GM21447 (cell line): Measurements from ENCODE around the gene SYT8.

Source experiments
- ATAC-seq: cut with Tn5 transposase; IDR thresholded peaks from one replicate; pipeline ENCODE4 v1.9.1; 2021; ENCODE audit not compliant: unreplicated experiment

SYT8 gene

DNA sequence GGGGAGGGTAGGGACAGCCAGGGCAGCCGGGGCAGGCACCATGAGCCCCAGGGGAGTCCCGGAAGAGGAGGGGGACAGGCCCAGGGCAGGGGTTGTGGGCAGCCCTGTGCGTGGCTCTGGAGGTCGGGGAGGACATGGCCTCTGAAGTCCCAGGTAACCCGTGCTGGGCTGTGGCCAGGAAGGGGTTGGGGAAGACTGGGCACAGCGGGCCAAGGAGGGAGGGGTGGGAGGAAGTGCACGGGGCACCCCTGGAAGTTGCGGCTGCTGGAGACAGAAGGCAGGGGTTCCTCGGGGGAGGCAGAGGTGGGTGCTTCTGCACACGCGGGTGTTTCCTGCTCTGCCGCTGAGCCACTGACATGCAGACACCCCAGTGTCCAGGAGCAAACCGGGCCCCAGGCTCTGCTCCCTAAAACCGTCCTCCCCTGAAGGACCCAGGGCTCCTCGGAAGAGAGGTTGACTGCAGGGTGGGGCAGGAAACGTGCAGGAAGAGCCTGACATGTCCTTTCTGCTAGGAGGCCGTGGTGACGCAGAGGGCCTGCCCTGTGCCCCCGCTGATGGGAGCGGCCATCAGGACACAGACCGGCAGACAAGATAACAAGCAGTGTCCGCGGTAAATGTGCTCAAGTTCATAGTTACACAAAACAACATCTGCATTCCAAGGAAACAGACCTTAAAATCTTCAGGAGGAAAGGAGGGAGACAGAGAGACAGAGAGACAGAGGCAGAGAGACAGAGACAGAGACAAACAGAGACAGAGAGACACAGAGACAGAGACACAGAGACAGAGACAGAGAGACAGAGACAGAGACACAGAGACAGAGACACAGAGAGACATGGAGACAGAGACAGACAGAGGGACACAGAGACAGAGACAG lies 9.7 kb downstream of the SYT8 start:
- ATAC-seq = no peak

DNA sequence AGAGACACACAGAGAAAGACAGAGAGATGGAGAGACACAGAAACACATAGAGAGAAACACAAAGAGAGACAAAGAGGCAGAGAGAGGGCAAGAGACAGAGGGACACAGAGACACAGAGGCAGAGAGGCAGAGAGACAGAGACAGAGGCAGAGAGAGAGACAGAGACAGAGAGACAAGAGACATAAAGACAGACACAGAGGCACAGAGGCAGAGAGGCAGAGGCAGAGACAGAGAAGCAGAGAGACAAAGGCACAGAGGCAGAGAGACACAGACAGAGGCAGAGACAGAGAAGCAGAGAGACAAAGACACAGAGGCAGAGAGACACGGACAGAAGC lies 10.3 kb downstream of the SYT8 start:
- no peak for ATAC-seq

DNA sequence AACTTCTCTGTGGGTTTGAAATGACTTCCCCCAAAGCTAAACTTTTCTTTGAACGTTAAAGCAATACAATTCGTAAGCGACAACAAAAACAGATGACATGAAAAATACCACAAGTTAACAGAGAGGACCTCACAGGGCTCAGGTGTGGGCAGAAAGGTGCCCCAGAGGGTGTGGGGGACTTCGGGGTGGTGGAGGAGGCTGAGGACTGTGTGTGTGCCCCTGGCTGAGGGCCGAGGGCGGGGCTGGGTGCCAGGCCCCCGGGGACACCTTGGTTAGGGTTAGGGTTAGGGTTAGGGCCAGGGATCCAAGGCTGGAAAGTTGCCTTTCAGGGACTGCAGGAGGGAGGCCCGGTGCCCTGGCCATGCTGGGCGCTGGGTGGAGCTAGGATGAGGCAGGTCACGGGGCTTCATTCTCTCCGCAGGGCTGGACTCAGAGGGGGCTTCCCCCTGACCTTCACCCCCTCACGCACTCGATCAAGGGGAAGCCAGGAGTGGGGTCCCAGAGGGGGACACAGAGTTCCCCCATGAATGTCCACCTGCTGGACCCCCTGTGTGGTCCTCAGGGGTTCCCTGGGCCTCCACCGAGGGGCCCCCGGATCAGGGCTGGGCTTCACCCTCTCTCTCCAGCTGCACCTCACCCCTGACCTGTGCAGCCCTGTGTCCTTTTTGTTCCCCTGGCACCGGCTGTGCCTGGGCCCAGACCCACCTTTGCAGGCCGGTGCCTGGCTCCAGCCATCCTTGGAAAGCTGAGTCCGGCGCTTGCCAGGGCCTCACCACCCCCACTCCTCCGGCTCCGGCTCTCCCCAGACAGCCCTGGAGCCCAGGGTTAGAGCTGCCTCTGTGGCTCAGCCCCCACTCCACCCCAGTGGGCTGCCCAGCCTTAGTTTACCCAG lies 11.0 kb downstream of the SYT8 start:
- ATAC-seq = no peak

DNA sequence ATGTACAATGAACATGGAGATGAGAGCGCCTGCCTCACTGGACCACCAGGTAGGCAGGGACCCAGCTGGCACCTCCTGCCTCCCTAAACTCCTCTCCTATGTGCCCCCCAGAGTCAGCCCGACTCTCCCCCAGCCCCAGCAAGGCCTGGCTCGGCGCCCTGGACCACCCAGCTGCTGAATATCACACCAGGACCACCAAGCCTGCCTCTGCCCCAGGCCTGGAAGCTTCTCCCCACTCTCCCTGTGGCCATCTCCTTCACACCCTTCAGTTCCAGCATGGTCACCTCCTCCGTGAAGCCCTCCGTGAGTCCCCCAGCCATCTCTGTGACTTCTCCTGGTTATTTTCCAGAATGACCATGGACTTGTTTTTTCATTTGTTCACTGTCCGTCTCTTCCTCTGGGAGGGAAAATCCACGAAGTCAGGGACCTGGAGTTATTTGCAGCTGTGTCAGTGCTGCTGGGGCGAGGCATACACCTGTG lies 11.7 kb downstream of the SYT8 start:
- no peak for ATAC-seq

DNA sequence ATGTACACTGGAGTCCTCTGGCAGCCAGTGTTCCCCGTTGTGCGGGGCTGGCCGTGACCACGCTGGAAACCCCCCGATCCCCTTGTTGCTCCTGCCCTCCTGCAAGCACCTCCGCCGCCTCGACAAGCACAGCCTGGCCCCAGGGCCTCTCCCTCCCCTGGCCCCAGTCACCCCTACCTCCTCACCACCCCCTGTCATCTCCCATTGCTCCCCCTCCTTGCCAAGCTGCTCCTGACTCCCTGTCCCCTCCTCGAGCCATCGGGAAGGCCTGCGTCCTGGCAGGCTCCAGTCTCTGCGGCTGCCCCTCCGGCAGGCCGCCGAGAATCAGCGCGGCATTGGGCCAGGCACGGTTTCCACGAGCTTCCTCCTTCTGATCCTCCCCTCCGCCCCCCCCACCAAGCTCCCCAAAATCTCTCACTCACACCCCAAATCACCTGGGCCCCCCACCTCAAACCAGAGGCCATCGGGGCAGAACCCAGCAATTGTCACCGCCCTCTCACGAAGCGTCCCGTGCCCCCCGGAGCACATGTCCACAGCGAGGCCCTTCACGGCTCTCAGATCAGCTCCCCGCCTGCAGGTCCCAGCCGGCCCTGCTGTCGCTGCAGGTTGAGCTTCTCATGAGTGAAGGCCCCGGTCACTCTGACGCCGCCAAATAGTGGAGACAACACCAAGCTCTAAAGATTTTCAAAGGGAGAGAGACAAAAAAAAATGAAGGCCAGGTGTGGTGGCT lies 12.4 kb downstream of the SYT8 start:
- ATAC-seq = no peak

DNA sequence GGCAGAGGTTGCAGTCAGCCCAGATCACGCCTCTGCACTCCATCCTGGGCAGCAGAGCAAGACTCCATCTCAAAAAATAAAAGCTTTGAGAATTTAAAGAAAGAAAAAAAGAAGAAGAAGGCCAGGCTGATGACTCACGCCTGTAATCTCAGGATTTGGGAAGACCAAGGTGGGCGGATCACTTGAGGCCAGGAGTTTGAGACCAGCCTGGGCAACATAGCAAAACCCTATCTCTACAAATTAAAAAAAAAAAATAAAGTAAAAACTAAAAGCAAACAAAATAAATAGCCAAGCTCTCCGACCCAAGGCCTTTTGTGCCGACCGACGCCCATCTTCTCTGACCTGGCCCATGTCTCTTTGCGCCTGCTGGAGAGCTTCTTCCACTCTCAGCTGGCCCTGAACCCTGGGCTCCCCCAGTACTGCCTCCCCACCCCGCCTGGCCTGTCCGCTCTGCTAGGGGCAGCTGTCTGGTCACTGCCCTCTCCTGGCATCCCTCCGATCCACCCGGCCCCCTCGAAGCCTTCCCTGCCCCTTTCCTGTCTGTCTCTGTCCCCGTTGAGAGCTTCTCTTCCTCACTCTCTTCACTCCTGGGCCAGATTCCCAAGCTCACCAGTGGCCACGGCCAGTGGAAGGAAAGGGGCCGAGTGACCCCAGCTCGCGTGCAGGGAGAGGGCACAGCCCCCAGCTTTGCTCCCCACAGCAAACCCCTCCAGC lies 13.3 kb downstream of the SYT8 start:
- ATAC-seq = no peak

DNA sequence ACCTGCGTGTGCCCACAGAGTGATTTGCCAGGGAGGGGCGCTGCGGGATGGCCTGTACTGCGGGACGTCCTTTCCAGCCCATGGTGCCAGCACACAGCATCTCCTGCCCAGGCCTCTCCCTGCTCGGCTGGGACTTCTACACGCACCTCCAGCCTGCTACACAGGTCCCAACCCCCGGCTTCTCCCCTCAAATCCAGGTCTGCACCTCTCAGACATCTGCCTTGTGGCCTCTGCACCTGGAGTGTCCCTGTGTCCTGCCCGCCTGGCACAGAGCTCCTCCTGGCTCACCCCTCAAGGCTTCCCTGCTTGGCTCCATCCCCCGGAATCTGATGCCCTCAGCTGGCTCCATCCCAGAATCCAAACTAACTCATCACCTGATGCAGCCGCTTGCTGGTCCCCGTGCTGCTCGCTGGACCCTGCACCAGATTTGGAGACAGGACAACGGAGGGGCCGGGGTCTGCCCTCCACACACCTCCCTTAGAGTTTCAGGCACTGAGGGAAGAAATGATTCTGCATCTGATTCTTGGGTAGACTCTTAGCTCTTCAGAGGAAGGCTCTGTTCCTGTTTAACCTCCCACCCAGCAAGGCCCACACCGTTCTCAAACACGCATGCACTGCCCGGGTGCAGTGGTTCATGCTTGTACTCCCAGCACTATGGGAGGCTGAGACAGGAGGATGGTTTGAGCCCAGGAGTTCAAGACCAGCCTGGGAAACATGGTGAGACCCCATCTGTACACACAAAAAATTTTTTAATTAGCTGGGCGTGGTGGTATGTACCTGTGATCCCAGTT lies 14.0 kb downstream of the SYT8 start:
- no peak for ATAC-seq

DNA sequence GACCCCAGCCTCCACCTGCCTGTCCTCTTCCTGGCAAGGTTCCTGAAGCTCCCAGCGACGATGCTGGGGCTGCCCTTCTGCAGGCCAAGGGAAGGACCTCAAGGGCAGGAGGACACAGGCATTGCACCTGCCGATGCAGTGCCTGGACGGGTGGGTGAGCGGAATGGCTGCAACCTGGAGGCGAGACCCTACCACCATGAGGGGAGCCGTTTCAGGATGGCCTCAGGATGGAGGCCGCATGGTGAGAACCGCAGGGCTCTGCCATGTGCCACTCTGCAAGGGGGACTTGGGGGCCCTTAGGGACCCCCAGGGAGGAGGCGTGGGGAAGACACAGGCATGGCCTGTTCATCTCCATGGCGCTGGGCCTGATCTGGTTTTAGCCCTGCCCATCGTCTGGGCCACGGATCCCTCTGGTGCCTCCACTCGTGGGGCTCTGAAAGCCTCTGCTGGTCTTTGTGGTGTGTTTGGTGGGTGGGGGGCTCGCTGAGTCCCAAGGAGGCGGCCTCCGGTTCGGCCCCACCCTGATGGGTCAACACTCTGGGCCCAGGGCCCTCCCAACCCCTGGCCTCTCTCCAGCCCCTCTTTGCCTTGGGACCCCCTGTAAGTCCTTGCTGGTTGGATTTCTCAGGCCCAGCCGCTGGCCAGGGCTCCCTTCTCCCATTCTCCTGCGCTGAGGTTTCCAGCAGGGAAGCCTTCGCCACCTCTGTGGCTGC lies 16.8 kb downstream of the SYT8 start:
- no peak for ATAC-seq

DNA sequence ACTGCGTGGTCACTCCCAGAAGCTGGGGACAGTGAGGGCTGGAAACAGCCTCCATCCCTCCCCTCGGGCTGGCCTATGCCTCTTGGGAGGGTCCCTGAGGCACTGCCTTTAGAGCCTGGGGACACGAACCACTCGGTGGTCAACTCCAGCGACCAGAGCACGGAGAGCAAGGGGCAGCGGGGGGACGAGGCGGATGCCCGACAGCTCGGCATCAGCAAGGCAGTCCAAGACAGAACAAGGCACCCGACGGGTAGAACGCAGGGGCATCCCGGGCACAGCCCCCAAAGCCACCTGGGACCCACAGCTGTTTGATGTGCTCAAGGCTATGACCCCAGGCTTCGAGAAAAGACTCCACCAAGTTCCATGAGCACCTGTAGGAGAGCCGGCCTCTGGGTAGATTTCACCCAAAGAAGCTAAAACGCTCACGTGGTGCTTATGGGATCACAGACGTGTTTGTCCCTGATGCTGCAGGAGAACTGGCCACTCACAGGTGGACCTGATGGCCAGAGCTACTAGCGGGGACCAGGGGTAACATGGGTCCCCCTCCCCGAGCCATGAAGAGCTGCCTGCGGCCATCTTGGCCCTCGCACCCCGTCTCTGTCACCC lies 17.6 kb downstream of the SYT8 start:
- no peak for ATAC-seq

DNA sequence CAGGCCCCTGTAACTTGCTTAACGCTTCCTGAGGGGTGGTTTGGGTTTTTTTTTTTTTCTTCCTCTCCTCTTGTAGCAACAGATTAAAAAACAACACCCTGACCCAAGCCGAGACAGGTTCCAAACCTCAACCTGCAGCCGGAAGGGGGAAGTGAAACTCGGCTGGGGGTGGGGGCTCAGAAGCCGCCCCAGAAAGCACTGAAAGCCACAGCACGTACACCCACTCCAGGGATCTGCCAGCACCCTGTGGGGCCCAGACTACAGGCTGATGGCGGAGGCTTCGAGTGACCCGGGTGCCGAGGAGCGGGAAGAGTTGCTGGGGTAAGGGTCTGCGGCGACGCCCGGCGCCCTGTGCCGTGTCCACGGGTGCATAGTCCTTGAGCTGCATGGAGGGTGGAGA lies 18.1 kb downstream of the SYT8 start, which contains the start of gene LSP1:
LSP1 (plus strand) TSS at position 208 of the 400 bp plus-strand sequence; CDS start at position 269, 61 bp downstream.
- peak; percentile 40 for ATAC-seq

DNA sequence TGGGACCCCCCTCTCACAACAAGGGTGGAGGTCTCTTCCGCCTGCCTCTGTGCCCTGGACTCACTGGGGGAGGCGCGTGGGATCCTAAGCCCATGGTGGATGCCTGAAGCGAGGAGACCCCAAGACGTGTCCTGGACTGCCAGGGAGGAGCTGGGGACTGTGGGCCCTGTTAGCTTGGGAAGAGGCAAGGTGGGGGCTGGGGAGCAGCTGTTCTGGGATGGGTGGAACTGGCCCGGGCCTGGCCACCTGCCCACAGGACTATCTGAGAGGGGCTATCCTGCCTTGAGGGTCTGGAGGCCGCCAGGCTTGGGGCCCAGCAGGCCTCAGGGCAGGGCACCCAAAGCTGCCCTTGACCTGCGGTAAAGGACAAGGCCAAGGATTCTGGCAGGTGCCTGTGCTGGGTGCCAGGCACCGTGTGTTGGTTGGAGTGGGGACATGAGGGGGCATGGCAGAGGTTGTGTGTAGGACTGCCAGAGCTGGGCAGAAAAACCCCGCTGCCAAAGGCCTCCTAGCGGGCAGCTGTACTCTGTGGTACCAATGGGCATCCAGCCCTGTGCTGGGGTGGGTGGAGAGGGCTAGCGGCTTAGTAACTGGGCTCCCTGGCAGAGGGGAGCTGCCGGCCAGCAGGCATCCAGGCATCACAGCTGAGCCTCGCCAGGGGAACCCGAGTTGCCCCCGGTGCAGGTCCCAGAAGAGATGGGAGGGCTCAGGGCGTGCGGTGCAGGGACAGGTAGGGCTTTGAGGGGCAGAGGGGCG lies 18.8 kb downstream of the SYT8 start:
- no peak for ATAC-seq

DNA sequence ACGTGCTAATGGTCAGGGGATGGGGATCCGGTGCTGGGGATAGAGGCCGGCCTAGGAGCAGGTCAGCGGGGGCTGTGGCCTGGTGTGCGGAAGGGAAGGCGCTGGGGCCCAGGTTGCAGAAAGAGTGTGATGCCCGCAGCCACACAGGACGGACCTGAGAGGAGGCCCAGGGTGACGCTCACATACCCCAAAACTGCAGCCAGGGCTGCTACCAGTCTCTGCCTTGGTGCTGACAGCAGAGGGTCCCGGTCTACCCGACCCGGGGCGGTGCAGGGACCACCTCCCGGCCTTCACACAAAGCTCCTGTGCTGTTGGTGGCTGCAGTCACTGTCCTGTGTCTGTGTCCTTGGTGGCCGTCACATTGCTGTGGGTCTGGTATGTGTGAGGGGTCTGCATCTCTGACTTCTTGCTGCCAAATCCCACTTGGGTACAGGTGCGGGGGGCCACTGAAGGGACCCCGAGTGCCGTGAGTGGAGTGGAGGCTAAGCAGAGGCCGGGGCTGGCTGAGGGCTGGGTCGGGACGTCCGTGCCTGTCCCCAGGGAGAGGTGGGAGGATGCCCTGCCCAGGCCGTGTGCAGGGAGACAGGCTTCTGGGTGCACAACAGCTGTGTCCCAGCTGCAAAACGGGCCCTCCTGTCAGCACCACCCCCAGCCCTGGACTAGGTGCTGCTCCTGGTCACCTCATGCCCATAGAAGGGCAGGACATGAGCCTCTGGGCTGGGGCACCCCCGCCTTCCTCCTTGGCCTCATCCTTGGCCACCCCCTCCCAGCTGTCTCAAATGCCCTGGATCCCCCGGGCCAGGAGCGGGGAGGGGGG lies 19.6 kb downstream of the SYT8 start:
- peak; percentile 35 for ATAC-seq

DNA sequence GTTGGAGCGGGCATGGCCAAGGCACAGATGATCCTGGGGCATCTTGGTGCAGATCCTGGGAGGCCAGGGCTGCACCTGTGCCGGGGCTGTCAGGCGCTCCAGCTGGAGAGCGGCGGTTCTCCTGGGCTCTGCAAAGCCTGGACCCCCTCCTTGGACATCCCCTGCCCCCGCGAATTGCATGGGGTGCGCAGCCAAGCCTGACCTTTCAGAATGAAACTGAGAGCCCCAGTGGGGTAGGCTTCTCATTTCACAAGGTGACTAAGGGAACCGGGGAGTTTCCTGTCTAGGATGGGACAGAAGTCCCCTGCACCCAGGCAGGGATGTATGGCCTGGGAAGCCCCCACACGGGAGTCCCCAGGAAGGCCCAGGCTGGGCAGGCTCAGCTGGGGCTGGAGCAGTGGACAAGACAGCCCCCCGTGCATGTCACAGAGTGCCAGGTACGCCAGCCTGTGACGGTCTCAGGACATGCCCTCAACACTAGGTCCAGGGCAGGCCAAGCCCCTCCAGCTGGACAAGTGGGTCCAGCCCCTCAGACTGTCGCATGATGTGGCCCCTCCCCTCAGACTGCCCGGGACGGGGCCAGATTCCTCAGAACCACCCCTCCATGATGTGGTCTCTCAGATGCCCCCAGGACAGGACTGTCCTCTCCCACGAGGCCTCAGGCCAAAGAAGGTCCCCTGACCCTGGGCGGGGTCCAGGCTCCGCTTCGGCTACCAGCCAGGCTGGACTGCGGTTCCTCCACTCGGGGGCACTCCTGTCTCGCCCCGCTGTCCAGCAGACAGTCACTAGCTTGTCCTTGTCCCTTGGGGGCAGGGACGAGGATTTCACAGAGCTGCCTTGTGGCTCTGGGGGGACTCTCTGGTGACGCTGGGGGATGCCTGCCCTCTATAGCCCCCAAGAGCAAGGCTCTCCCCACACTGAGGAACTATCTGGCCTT lies 20.4 kb downstream of the SYT8 start:
- peak; percentile 31 for ATAC-seq

DNA sequence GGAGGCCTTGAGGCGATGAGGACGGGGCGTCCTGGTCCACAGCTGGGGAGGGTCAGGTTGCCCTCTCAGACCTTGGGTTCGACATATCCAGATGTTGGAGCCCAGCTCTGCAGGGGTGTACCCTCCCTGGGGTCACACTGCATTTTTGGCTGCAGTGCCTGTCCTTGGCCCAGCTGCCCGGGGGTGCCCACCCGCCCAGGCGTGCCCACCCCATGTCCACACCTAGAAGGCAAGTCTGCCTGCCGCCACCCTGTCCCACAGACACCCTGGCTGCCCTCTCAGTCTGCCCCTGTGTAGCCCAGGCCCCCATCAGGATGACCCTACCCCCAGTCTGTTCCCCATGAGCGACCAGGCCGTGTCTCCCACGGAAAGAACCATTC lies 21.1 kb downstream of the SYT8 start:
- no peak for ATAC-seq

DNA sequence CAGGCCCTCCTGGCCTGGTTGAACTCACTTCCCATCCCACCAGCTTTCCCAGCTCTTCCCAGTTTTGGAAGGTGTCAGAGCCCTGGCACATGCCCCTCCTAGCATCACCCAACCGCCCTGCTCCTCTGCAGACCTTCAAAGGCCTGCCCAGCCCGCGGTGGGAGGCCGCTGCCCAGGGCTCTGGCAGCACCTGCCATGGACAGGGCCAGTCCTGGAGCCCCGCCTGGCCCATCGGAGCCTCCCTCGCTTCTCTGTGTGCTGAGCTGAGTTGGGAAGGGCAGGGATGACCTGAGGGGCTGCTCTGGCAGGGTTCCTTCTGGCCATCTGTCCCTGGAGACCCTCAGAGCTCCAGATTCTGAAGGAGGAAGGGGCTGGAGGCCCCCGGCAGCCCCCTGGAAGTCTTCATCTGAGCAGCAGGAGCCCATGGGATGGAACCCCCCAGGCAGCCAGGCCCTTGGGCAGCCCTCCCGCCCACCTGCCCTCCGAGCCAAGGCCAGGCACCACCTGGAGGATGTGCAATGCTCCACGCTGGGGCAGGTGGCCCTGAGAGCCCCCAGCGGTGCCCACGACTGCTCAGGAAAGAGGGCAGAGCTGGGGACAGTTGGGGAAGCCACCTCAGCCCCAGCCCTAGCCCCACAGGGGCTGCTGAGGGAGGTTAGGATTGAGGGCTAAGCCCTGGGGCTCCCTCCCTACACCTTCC lies 21.7 kb downstream of the SYT8 start:
- no peak for ATAC-seq

DNA sequence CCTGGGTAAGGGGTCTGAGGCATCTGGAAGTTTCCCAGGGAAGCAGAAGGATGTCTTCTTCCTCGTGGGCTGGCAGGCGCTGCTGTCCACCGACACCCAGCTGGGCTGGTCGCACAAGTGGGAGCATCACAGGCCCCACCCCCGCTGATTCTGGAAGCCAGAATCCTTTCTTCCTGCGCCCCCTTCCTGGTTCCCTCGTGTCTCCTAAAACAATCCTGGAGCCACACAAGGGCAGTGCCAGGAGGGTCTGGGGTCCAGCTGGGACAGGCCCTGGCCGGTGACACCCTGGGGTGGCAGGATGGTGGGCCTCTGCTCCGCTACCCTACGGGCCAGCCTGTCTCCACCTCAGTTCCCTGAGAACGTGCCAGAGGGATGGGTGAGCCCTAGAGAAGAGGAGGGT lies 22.3 kb downstream of the SYT8 start:
- no peak for ATAC-seq
